HG03432 (cell line): ENCODE results near the gene ZNF699.
A peak's percentile ranks its signal among the peaks of the same experiment; 100 is the strongest.
"Not testable (repeated sequence)": the region's sequence is repeated elsewhere in the genome, so short reads cannot be mapped to it uniquely, and the experiment has no call there.

ENCODE experiments used
- ATAC-seq: cut with Tn5 transposase; IDR thresholded peaks from one replicate; pipeline ENCODE4 v1.9.1; 2021; ENCODE audit warnings: mild to moderate bottlenecking, moderate library complexity; ENCODE audit not compliant: unreplicated experiment

ZNF699 gene

GRCh38 chr19:9309139-9309973 lies at the start of gene ZNF699:
TSS of gene ZNF699 (minus strand) at chr19:9309838. CDS start at chr19:9305119, 4,719 bp downstream.
- peak; percentile 88 for ATAC-seq

- no peak for ATAC-seq
Observed at GRCh38 chr19:9354651-9355050, 45.0 kb upstream of the ZNF699 start.

- ATAC-seq: no peak
Observed at GRCh38 chr19:9353011-9353410, 43.4 kb upstream of the ZNF699 start.

GRCh38 chr19:9352505-9352904 lies 42.9 kb upstream of the ZNF699 start:
- no peak for ATAC-seq

GRCh38 chr19:9348671-9349070 lies 39.0 kb upstream of the ZNF699 start:
- no peak for ATAC-seq

GRCh38 chr19:9348253-9348652 lies 38.6 kb upstream of the ZNF699 start:
- no peak for ATAC-seq

GRCh38 chr19:9345005-9345404 lies 35.4 kb upstream of the ZNF699 start:
- ATAC-seq: no peak

- ATAC-seq: no peak
Observed at GRCh38 chr19:9342610-9343304, 33.1 kb upstream of the ZNF699 start.

- no peak for ATAC-seq
Observed at GRCh38 chr19:9329999-9330398, 20.4 kb upstream of the ZNF699 start.

GRCh38 chr19:9324584-9324962 lies 14.9 kb upstream of the ZNF699 start:
- ATAC-seq: no peak

- ATAC-seq: peak; percentile 98
Observed at GRCh38 chr19:9323919-9324583, 14.4 kb upstream of the ZNF699 start, which contains the start of gene ZNF559. TSS of gene ZNF559 (plus strand) at chr19:9324179. CDS start at chr19:9338550, 14,371 bp downstream.

GRCh38 chr19:9323557-9323918 lies 13.9 kb upstream of the ZNF699 start:
- peak; percentile 39 for ATAC-seq

- not testable (repeated sequence) for ATAC-seq
Observed at GRCh38 chr19:9322201-9322600, 12.6 kb upstream of the ZNF699 start.

GRCh38 chr19:9321756-9322155 lies 12.1 kb upstream of the ZNF699 start:
- ATAC-seq: not testable (repeated sequence)

GRCh38 chr19:9321338-9321737 lies 11.7 kb upstream of the ZNF699 start:
- ATAC-seq: no peak

GRCh38 chr19:9313756-9314155 lies 4.1 kb upstream of the ZNF699 start:
- no peak for ATAC-seq

GRCh38 chr19:9309974-9310446 lies 372 bp upstream of the ZNF699 start:
- ATAC-seq: peak; percentile 65

- no peak for ATAC-seq
Observed at GRCh38 chr19:9308091-9308770, 1.4 kb downstream of the ZNF699 start.

GRCh38 chr19:9306443-9306842 lies 3.2 kb downstream of the ZNF699 start:
- ATAC-seq: no peak

GRCh38 chr19:9296336-9296735 lies 13.3 kb downstream of the ZNF699 start:
- no peak for ATAC-seq

GRCh38 chr19:9295411-9295849 lies 14.2 kb downstream of the ZNF699 start:
- no peak for ATAC-seq
